ENCODE results near the gene KRT5.

KRT5 gene

GRCh38 chr12:52529846-52530245 lies 9.7 kb upstream of the KRT5 start:
- no peak for TF ChIP-seq ZFX (IDR thresholded peaks at IDR 0.05)
- TF ChIP-seq CTCF (conservative IDR thresholded peaks at IDR 0.05) = no peak
- no peak overlapping the region for H3K27ac ChIP-seq

- H3K27ac ChIP-seq = no peak overlapping the region
- TF ChIP-seq CTCF (conservative IDR thresholded peaks at IDR 0.05) (no peak), ZFX (IDR thresholded peaks at IDR 0.05) (no peak)
Observed at GRCh38 chr12:52529417-52529816, 9.2 kb upstream of the KRT5 start.

- H3K27ac ChIP-seq = no peak overlapping the region
- TF ChIP-seq CTCF (conservative IDR thresholded peaks at IDR 0.05) (no peak), ZFX (IDR thresholded peaks at IDR 0.05) (no peak)
Observed at GRCh38 chr12:52528641-52529143, 8.5 kb upstream of the KRT5 start.

GRCh38 chr12:52527121-52527800 lies 7.1 kb upstream of the KRT5 start:
- no peak overlapping the region for H3K27ac ChIP-seq
- no peak for TF ChIP-seq CTCF (conservative IDR thresholded peaks at IDR 0.05)
- TF ChIP-seq ZFX (IDR thresholded peaks at IDR 0.05) = no peak

- no peak overlapping the region for H3K27ac ChIP-seq
- no peak for TF ChIP-seq ZFX (IDR thresholded peaks at IDR 0.05)
- TF ChIP-seq CTCF (conservative IDR thresholded peaks at IDR 0.05) = no peak
Observed at GRCh38 chr12:52526511-52526951, 6.3 kb upstream of the KRT5 start.

GRCh38 chr12:52525661-52526499 lies 5.7 kb upstream of the KRT5 start:
- TF ChIP-seq CTCF (conservative IDR thresholded peaks at IDR 0.05) = no peak
- no peak for TF ChIP-seq ZFX (IDR thresholded peaks at IDR 0.05)
- H3K27ac ChIP-seq = no peak overlapping the region
